ENCODE measurements around the gene GET4. TPM values are rescaled to one million over a fixed set of nuclear protein-coding genes. Genes with fewer than 3 reads are reported as not detected.

The GET4 gene
- total and polyA plus RNA-seq, 2 of the 13 experiments (the other 11 are each of a cell fraction or from before 2014, with no cell fraction given): 28.2 to 35.2 TPM

- TF ChIP-seq ZFP36L2 (CRISPR knock-in tag; IDR thresholded peaks at IDR 0.05) (no peak), REL (CRISPR knock-in tag; conservative IDR thresholded peaks at IDR 0.05) (no peak), PHB2 (IDR thresholded peaks at IDR 0.05; ENCODE audit: partially characterized antibody) (no peak), ZNF430 (CRISPR knock-in tag; IDR thresholded peaks at IDR 0.05) (no peak; the same call in 1 of the 2 replicates), POGK (CRISPR knock-in tag; conservative IDR thresholded peaks at IDR 0.05) (no peak), RAD51 (IDR thresholded peaks at IDR 0.05; ENCODE audit: borderline replicate concordance) (no peak), FOXM1 (CRISPR knock-in tag; IDR thresholded peaks at IDR 0.05) (no peak), PHF5A (CRISPR knock-in tag; IDR thresholded peaks at IDR 0.05; ENCODE audit: low read depth, unreplicated experiment) (no peak), RXRB (CRISPR knock-in tag; IDR thresholded peaks at IDR 0.05; ENCODE audit: borderline replicate concordance) (peak; percentile 90), ZNF235 (CRISPR knock-in tag; IDR thresholded peaks at IDR 0.05; ENCODE audit: borderline replicate concordance) (no peak), MXD1 (CRISPR knock-in tag; IDR thresholded peaks at IDR 0.05) (peak; percentile 33), PATZ1 (CRISPR knock-in tag; IDR thresholded peaks at IDR 0.05) (peak; percentile 75), FOXA3 (CRISPR knock-in tag; IDR thresholded peaks at IDR 0.05) (peak; percentile 65), NFIB (CRISPR knock-in tag; IDR thresholded peaks at IDR 0.05; ENCODE audit: borderline replicate concordance) (no peak), ZNF18 (CRISPR knock-in tag; IDR thresholded peaks at IDR 0.05; ENCODE audit: insufficient replicate concordance) (no peak), ZSCAN22 (CRISPR knock-in tag; IDR thresholded peaks at IDR 0.05) (no peak), TBX3 (IDR thresholded peaks at IDR 0.05; ENCODE audit: borderline replicate concordance) (no peak), ETV5 (CRISPR knock-in tag; IDR thresholded peaks at IDR 0.05; ENCODE audit: borderline replicate concordance) (peak; percentile 76), THAP7 (CRISPR knock-in tag; IDR thresholded peaks at IDR 0.05) (no peak), ZNF841 (CRISPR knock-in tag; IDR thresholded peaks at IDR 0.05; ENCODE audit: borderline replicate concordance) (no peak), ZNF224 (CRISPR knock-in tag; IDR thresholded peaks at IDR 0.05) (no peak), KLF15 (CRISPR knock-in tag; IDR thresholded peaks at IDR 0.05; ENCODE audit: borderline replicate concordance) (no peak; the same call in 1 of the 2 replicates)
These were observed 50.0 kb downstream of the GET4 start (continued) for GRCh38 chr7:926061-927030.

Measured in HepG2 (cell line).